ENCODE data around the gene PHF10.

GRCh38 chr6:169766232-169766631 is 41.9 kb upstream of the PHF10 start:
- TF ChIP-seq, protein P1, sequence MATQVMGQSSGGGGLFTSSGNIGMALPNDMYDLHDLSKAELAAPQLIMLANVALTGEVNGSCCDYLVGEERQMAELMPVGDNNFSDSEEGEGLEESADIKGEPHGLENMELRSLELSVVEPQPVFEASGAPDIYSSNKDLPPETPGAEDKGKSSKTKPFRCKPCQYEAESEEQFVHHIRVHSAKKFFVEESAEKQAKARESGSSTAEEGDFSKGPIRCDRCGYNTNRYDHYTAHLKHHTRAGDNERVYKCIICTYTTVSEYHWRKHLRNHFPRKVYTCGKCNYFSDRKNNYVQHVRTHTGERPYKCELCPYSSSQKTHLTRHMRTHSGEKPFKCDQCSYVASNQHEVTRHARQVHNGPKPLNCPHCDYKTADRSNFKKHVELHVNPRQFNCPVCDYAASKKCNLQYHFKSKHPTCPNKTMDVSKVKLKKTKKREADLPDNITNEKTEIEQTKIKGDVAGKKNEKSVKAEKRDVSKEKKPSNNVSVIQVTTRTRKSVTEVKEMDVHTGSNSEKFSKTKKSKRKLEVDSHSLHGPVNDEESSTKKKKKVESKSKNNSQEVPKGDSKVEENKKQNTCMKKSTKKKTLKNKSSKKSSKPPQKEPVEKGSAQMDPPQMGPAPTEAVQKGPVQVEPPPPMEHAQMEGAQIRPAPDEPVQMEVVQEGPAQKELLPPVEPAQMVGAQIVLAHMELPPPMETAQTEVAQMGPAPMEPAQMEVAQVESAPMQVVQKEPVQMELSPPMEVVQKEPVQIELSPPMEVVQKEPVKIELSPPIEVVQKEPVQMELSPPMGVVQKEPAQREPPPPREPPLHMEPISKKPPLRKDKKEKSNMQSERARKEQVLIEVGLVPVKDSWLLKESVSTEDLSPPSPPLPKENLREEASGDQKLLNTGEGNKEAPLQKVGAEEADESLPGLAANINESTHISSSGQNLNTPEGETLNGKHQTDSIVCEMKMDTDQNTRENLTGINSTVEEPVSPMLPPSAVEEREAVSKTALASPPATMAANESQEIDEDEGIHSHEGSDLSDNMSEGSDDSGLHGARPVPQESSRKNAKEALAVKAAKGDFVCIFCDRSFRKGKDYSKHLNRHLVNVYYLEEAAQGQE (IDR thresholded peaks at IDR 0.05; ENCODE audit: insufficient read depth in 1 of 2, low read depth in 2 of 2, low read length in 2 of 2) = no peak
- no peak for TF ChIP-seq SIN3A (IDR thresholded peaks at IDR 0.05; ENCODE audit: borderline replicate concordance, insufficient read depth, low read length)
- no peak for TF ChIP-seq POLR2AphosphoS5 (IDR thresholded peaks at IDR 0.05; ENCODE audit: low read depth, low read length)
- no peak for TF ChIP-seq TAF1 (IDR thresholded peaks at IDR 0.05; ENCODE audit: borderline replicate concordance, insufficient read depth, low read length)
